OCI-M1 (cell line): ENCODE results near the gene IL1R2.
"Not testable (repeated sequence)": the region's sequence is repeated elsewhere in the genome, so short reads cannot be mapped to it uniquely, and the experiment has no call there.

Experiments
- DNase-seq: peaks from one replicate; lab custom pipeline; 2025; lab: John Stamatoyannopoulos, UW

The IL1R2 gene

GRCh38 chr2:102000012-102000411, 8.3 kb downstream of the IL1R2 start:
- no peak for DNase-seq

- no peak for DNase-seq
Measured at GRCh38 chr2:102000813-102001766, 9.3 kb downstream of the IL1R2 start.

GRCh38 chr2:102001767-102002142, 10.0 kb downstream of the IL1R2 start:
- DNase-seq, result no peak

GRCh38 chr2:102002228-102002627, 10.5 kb downstream of the IL1R2 start:
- DNase-seq, result no peak

- not testable (repeated sequence) for DNase-seq
Measured at GRCh38 chr2:102002909-102003308, 11.1 kb downstream of the IL1R2 start.

- DNase-seq, result no peak
Measured at GRCh38 chr2:102003696-102004095, 11.9 kb downstream of the IL1R2 start.

GRCh38 chr2:102004581-102004980, 12.8 kb downstream of the IL1R2 start:
- no peak for DNase-seq

GRCh38 chr2:102005449-102005848, 13.7 kb downstream of the IL1R2 start:
- no peak for DNase-seq

- DNase-seq, result peak; percentile 59
Measured at GRCh38 chr2:102005989-102006885, 14.5 kb downstream of the IL1R2 start.

- DNase-seq, result no peak
Measured at GRCh38 chr2:102006886-102007278, 15.1 kb downstream of the IL1R2 start.

GRCh38 chr2:102008490-102008889, 16.7 kb downstream of the IL1R2 start:
- DNase-seq, result no peak

- no peak for DNase-seq
Measured at GRCh38 chr2:102009557-102009956, 17.8 kb downstream of the IL1R2 start.

GRCh38 chr2:102010902-102011301, 19.1 kb downstream of the IL1R2 start:
- peak; percentile 1 for DNase-seq

GRCh38 chr2:102012061-102012614, 20.4 kb downstream of the IL1R2 start:
- no peak for DNase-seq

GRCh38 chr2:102013206-102014040, 21.7 kb downstream of the IL1R2 start:
- DNase-seq, result no peak

GRCh38 chr2:102014041-102014345, 22.2 kb downstream of the IL1R2 start:
- no peak for DNase-seq

GRCh38 chr2:102015399-102015798, 23.6 kb downstream of the IL1R2 start:
- DNase-seq, result no peak

GRCh38 chr2:102016399-102016955, 24.7 kb downstream of the IL1R2 start:
- DNase-seq, result no peak

- no peak for DNase-seq
Measured at GRCh38 chr2:102018823-102019445, 27.2 kb downstream of the IL1R2 start.

- DNase-seq, result peak; percentile 81
Measured at GRCh38 chr2:102020596-102021170, 28.9 kb downstream of the IL1R2 start.

GRCh38 chr2:102021779-102022178, 30.0 kb downstream of the IL1R2 start:
- no peak for DNase-seq
